ENCODE data around the gene TSPYL4.
A peak's percentile ranks its signal among the peaks of the same experiment; 100 is the strongest.

Gene TSPYL4

GRCh38 chr6:116280161-116280932, 26.5 kb upstream of the TSPYL4 start:
- TF ChIP-seq ZFX (IDR thresholded peaks at IDR 0.05) (no peak), CTCF (conservative IDR thresholded peaks at IDR 0.05) (no peak)
- peak overlapping the region; percentile 95 for H3K27ac ChIP-seq

GRCh38 chr6:116279232-116280160, 25.6 kb upstream of the TSPYL4 start, which contains the start of gene TSPYL1:
Gene TSPYL1, minus strand, starts transcription at chr6:116279930. Its CDS starts 100 bp downstream, at chr6:116279830.
- H3K27ac ChIP-seq = peak within 1 kb of the TSS; percentile 95
- TF ChIP-seq ZFX (IDR thresholded peaks at IDR 0.05) = peak; percentile 79
- peak; percentile 9; the same call in 1 of the 2 replicates for TF ChIP-seq CTCF (conservative IDR thresholded peaks at IDR 0.05)

GRCh38 chr6:116278854-116279231, 25.0 kb upstream of the TSPYL4 start:
- H3K27ac ChIP-seq = peak overlapping the region; percentile 95
- TF ChIP-seq CTCF (conservative IDR thresholded peaks at IDR 0.05) (no peak), ZFX (IDR thresholded peaks at IDR 0.05) (no peak)

GRCh38 chr6:116278481-116278829, 24.6 kb upstream of the TSPYL4 start:
- TF ChIP-seq CTCF (conservative IDR thresholded peaks at IDR 0.05) (no peak), ZFX (IDR thresholded peaks at IDR 0.05) (no peak)
- H3K27ac ChIP-seq = peak overlapping the region; percentile 95

GRCh38 chr6:116277124-116277523, 23.2 kb upstream of the TSPYL4 start:
- no peak overlapping the region for H3K27ac ChIP-seq
- TF ChIP-seq ZFX (IDR thresholded peaks at IDR 0.05) = no peak

GRCh38 chr6:116271149-116271708, 17.4 kb upstream of the TSPYL4 start:
- no peak overlapping the region for H3K27ac ChIP-seq
- TF ChIP-seq CTCF (conservative IDR thresholded peaks at IDR 0.05) (no peak), ZFX (IDR thresholded peaks at IDR 0.05) (no peak)

- TF ChIP-seq CTCF (conservative IDR thresholded peaks at IDR 0.05) = peak; percentile 90
- TF ChIP-seq ZFX (IDR thresholded peaks at IDR 0.05) = no peak
- no peak overlapping the region for H3K27ac ChIP-seq
These were observed 14.9 kb upstream of the TSPYL4 start for GRCh38 chr6:116268589-116269293.
